GM10847 (cell line): ENCODE results near the gene CDK17.

Source experiments
- POLR2A ChIP-seq: IDR thresholded peaks from 2 replicates; pipeline ENCODE4 v1.6.1; 2011; ENCODE audit not compliant: insufficient read length; ENCODE audit errors: extremely low read depth

Gene CDK17

GRCh38 chr12:96338852-96339471, 61.3 kb downstream of the CDK17 start:
- TF ChIP-seq POLR2A = no peak

DNA sequence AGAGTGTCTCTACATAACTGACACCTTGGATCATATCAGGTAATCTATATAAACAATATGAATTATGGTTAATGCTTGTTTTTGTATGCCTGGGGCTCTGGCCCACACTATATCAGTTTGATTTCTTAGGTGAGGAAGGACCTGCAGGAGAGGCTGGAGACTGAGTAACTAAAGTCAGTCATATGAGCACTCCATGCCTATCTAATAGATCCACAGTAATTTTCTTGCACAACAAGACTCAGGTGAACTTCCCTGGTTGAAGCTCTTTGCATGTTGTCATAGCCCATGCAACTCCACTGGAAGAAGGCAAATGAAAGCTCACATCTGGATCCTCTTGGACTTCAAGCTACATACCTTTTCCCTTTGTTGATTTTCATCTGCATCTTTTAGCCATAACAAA, 62.3 kb downstream of the CDK17 start:
- TF ChIP-seq POLR2A = no peak

DNA sequence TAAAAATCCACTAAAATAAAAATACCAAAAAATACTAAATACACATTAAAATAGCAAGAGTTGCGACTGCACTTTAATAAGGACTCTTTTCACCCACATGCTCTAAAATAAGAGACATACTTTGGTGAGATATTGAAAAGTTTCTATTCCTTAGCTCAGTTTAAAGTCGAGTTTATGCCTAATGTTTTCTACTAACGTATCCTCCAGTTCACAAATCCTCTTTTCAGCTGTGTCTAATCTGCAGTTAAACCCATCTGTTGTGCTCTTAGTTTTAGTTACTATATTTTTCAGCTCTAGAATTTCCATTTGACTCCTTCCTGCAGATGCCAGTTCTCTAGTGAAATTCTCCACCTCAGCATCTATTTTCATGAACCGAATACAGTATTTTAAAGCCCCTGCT, 63.8 kb downstream of the CDK17 start:
- no peak for TF ChIP-seq POLR2A

GRCh38 chr12:96335270-96335669, 65.0 kb downstream of the CDK17 start:
- no peak for TF ChIP-seq POLR2A

DNA sequence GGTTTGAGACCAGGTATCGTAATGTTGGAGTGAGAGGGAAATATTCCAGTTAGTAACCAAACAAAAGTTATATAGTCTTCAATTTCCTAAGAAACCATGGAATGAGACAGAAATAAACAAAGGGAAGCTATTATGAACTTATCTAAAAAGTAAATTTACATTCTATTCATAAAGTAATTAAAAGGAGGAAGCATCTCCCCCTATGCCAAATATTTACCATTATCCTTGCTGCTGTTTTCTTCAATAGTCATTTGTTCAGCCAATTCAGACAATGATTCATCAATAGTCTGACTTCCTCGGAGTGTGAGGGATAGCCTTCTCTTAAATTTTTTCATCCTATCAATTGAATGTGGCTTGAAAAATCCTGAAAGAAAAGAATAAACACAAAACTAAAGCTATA, 65.7 kb downstream of the CDK17 start:
- no peak for TF ChIP-seq POLR2A

DNA sequence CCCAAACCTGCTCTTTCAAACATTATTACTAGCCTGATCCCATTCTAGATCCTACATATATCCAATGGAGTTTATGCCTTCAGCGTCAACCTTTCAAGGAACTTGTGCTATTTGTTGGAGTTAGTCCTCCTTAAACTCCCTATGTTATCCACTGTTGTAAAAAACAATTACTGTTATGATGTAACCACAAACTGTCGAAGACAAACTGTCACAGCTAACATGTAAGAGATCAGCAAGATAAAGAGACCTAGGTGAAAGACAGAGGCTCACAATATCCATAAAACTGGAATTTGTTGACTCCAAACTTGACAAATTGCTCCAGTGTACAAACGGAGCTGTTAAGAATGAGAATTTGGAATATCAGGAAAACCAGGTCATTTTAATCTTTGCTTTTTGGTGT, 70.7 kb downstream of the CDK17 start:
- no peak for TF ChIP-seq POLR2A

- no peak for TF ChIP-seq POLR2A
Measured at GRCh38 chr12:96329018-96329417, 71.2 kb downstream of the CDK17 start.

DNA sequence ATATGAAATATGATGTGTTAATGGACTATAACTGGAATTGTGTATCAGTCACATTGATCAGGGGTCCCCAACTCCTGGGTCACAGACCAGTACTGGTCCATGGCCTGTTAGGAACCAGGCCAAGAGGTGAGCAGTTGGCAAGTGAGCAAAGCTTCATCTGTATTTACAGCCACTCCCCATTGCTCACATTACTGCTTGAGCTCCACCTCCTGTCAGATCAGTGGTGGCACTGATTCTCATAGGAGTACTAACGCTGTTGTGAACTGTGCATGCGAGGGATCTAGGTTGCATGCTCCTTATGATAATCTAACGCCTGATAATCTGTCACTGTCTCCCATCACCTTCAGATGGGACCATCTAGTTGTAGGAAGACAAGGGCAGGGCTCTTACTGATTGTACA, 72.3 kb downstream of the CDK17 start:
- no peak for TF ChIP-seq POLR2A

DNA sequence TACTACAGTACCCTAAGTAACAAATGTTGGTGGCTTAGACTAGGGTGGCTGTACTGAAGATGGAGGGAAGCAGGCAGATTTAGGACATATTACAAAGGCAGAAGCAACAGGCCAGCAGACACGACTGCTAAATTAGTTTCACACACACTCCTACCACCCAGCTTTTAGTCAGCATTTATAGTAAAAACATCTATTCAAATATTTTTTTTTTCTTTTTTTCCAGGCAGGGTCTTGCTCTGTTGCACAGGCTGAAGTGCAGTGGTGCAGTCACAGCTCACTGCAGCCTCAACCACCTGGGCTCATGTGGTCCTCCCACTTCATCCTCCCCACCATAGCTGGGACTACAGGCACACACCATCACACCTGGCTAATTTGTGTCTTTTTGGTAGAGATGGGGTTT, 72.9 kb downstream of the CDK17 start:
- no peak for TF ChIP-seq POLR2A

GRCh38 chr12:96326628-96327227, 73.5 kb downstream of the CDK17 start:
- no peak for TF ChIP-seq POLR2A

- TF ChIP-seq POLR2A = no peak
Measured at GRCh38 chr12:96323906-96324305, 76.3 kb downstream of the CDK17 start.

DNA sequence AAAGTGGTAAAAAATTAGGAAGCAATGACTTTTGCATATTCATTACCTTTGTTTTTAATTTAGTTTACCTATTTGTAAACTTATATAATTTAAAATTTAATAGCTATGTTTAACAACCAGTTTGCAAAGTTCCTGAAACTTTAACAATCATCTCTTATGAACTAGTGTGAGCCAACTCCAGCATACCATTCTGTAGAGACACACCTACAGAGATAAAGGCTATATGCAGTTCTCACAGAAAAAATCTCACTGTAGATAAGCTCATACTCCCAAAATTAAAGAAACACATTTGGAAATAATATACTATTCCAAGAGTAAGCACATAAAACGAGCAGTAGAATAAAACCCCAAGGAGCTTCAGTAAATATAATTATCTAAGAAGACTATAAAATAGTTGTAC, 77.5 kb downstream of the CDK17 start:
- no peak for TF ChIP-seq POLR2A

DNA sequence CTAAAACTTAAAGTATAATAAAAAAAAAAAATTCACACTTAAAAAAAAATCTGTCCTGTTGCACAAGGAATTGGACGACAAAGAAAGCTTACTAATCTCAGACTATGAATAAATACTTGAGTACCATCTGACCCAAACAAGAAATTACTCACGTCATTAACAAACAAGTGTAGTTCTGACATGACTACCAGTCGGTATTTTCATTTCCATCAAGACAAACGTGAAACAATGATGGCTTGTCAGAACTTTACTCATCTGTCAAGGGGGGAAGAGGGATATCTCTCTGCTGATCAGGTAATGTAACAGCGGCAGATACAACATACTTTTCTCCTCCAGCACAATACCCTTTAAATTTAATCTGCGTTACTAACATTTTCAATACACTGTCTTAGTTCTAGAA, 78.3 kb downstream of the CDK17 start:
- TF ChIP-seq POLR2A = no peak

DNA sequence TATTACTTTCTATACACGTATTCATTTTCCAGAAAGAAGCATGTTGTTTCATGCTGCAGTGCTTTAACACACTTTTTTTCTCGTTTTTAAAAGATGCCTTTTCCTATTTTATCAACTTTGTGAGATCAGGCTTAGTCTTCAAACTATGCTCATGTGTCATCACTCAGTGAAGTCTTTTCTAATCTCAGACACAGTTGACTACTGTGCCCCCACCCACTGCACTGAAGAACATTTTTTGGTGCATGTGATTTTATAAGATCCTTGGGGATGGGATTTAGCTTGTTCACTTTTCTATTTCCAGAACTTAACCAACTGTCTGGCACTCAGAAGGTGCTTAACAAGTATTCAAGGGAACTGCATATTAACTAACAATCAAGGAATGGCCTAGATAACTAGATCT, 85.5 kb downstream of the CDK17 start:
- no peak for TF ChIP-seq POLR2A

GRCh38 chr12:96313606-96314005, 86.6 kb downstream of the CDK17 start:
- no peak for TF ChIP-seq POLR2A

- TF ChIP-seq POLR2A = no peak
Measured at GRCh38 chr12:96311191-96311590, 89.0 kb downstream of the CDK17 start.

DNA sequence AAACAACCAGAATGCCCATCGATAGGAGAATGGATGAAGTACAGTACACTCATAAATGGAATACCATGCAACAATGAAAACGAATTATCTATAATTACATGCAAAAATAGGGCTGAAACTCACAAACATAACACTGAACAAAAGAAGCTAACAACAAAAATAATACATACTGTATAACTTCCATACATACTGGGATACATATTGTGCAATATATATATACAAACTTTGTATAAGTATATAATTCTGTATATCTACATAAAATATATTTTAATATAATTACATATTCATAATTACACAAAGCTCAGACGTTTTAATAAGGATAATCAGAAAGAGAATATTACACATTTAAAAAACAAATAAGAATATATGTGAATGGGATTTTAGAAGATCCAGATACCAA, 90.2 kb downstream of the CDK17 start:
- no peak for TF ChIP-seq POLR2A

- no peak for TF ChIP-seq POLR2A
Measured at GRCh38 chr12:96308881-96309280, 91.4 kb downstream of the CDK17 start.

DNA sequence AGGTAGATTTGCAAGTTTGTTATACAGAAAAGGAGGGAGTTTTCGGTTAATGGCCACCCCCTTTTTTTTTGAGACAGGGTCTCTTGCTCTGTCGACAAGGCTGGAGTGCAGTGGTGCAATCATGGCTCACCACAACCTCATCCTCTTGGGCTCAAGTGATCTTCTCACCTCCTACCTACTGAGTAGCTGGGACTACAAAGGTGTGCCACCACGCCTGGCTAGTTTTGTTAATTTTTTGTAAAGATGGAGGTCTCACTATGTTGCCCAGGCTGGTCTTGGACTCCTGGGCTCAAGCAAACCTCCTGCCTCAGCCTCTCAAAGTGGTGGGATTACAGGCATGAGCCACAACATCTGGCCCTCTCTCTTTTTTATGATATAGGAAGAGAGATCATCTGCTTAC, 94.6 kb downstream of the CDK17 start:
- TF ChIP-seq POLR2A = no peak
